ENCODE measurements around the gene RPS15.

Gene RPS15

DNA sequence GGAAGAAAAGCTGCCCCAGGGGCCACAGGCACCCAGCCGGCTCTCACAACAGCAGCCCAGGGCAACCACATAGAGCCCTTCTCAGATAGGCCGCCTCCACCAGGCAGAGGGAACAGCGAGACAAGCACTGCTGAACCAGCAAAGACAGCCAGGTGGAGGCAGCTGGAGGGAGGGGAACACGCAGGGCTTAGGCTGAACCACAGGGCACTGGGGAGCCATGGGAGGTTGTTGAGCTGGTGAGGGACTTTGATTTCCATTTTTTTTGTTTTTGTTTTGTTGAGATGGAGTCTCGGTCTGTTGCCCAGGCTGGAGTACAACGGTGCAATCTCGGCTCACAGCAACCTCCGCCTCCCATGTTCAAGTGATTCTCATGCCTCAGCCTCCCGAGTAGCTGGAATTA, 40.4 kb upstream of the RPS15 start:
- no peak for ATAC-seq (replicated peaks)
- H3K27me3 Mint-ChIP-seq: peaks cover 5% of the 10 kb centered on the region in 2 donors
- H3K27ac Mint-ChIP-seq: no peak overlapping the region
- peaks cover 14 to 26% of the 10 kb centered on the region in 2 donors for H3K36me3 Mint-ChIP-seq
- no peaks in the 10 kb centered on the region for H3K9me3 Mint-ChIP-seq
- H3K4me1 Mint-ChIP-seq: peaks cover 9 to 24% of the 10 kb centered on the region in 2 donors
- H3K4me3 Mint-ChIP-seq: peak overlapping the region in 1 of 2 donors; percentile 11
- DNase-seq: no peak

GRCh38 chr19:1399079-1399478, 39.1 kb upstream of the RPS15 start:
- H3K9me3 Mint-ChIP-seq: no peaks in the 10 kb centered on the region
- H3K36me3 Mint-ChIP-seq: peaks cover 12 to 18% of the 10 kb centered on the region in 2 donors
- peaks cover 13 to 32% of the 10 kb centered on the region in 2 donors for H3K4me1 Mint-ChIP-seq
- H3K4me3 Mint-ChIP-seq: peak overlapping the region in 1 of 2 donors; percentile 53
- ATAC-seq (replicated peaks) (no peak), DNase-seq (no peak)
- no peak overlapping the region for H3K27ac Mint-ChIP-seq
- peaks cover 6 to 13% of the 10 kb centered on the region in 2 donors for H3K27me3 Mint-ChIP-seq

- H3K27ac Mint-ChIP-seq: no peak overlapping the region
- H3K4me1 Mint-ChIP-seq: peaks cover 14 to 32% of the 10 kb centered on the region in 2 donors
- peaks cover 10 to 15% of the 10 kb centered on the region in 2 donors for H3K36me3 Mint-ChIP-seq
- DNase-seq (no peak), ATAC-seq (replicated peaks) (no peak)
- H3K9me3 Mint-ChIP-seq: no peaks in the 10 kb centered on the region
- no peak overlapping the region for H3K4me3 Mint-ChIP-seq
- peaks cover 9 to 13% of the 10 kb centered on the region in 2 donors for H3K27me3 Mint-ChIP-seq
Measured at GRCh38 chr19:1399745-1400144, 38.5 kb upstream of the RPS15 start.

- ATAC-seq (replicated peaks) (peak; percentile 42 to 45), DNase-seq (no peak)
- H3K9me3 Mint-ChIP-seq: no peaks in the 10 kb centered on the region
- H3K36me3 Mint-ChIP-seq: peaks cover 7 to 14% of the 10 kb centered on the region in 2 donors
- H3K4me1 Mint-ChIP-seq: peaks cover 14 to 32% of the 10 kb centered on the region in 2 donors
- no peak overlapping the region for H3K27ac Mint-ChIP-seq
- H3K4me3 Mint-ChIP-seq: peak overlapping the region; percentile 70 to 75
- peaks cover 9 to 13% of the 10 kb centered on the region in 2 donors for H3K27me3 Mint-ChIP-seq
Measured at GRCh38 chr19:1400281-1401137, 37.7 kb upstream of the RPS15 start.

- peak; percentile 63 to 74 for ATAC-seq (replicated peaks)
- H3K36me3 Mint-ChIP-seq: peaks cover 7 to 10% of the 10 kb centered on the region in 2 donors
- H3K9me3 Mint-ChIP-seq: no peaks in the 10 kb centered on the region
- DNase-seq: no peak
- no peak within 1 kb of the TSS for H3K27ac Mint-ChIP-seq
- H3K4me3 Mint-ChIP-seq: peak within 1 kb of the TSS; percentile 70 to 75
- H3K4me1 Mint-ChIP-seq: peaks cover 13 to 29% of the 10 kb centered on the region in 2 donors
- H3K27me3 Mint-ChIP-seq: peaks cover 9 to 13% of the 10 kb centered on the region in 2 donors
Measured at GRCh38 chr19:1401138-1401888, 36.9 kb upstream of the RPS15 start, which contains the start of gene GAMT. Gene GAMT, minus strand, starts transcription at chr19:1401542. Its CDS starts 66 bp downstream, at chr19:1401476.

GRCh38 chr19:1401889-1402217, 36.3 kb upstream of the RPS15 start:
- peaks cover 17 to 29% of the 10 kb centered on the region in 2 donors for H3K4me1 Mint-ChIP-seq
- H3K36me3 Mint-ChIP-seq: peaks cover 7 to 8% of the 10 kb centered on the region in 2 donors
- H3K9me3 Mint-ChIP-seq: no peaks in the 10 kb centered on the region
- H3K4me3 Mint-ChIP-seq: peak overlapping the region; percentile 37 to 39
- ATAC-seq (replicated peaks) (no peak), DNase-seq (no peak)
- H3K27me3 Mint-ChIP-seq: peaks cover 9 to 13% of the 10 kb centered on the region in 2 donors
- H3K27ac Mint-ChIP-seq: no peak overlapping the region

DNA sequence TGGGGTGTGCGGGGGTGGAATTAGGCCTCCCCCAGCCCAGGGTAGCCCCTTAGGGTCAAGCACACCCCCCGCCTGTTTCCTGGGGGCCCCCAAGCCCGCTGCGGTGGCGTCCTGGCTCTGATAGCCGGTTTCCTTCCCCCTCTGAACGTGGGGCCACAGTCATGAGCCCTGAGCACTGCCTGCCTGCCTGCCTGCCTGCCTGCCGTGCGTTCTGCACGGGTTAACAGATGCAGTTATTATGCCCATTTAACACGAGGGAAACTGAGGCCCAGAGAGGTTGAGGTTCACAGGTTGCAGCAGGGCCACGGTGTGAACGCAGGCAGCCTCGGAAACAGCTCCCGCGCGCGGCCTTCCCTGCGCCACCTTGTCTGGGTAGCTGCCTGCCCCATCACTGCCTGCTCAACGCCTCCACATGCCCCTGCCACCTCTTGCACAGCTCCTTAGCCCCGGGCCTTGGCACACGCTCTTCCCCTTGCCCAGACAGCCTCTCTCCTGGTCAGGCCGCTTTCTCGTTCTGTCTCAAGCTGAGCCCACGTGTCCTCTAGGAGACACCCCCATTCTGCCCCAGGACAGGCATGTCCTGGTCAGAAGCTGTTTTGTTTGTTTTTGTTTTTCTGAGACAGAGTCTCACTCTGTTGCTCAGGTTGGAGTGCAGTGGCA, 35.7 kb upstream of the RPS15 start:
- ATAC-seq (replicated peaks) (no peak), DNase-seq (no peak)
- H3K9me3 Mint-ChIP-seq: no peaks in the 10 kb centered on the region
- peaks cover 3 to 8% of the 10 kb centered on the region in 2 donors for H3K36me3 Mint-ChIP-seq
- peaks cover 9 to 13% of the 10 kb centered on the region in 2 donors for H3K27me3 Mint-ChIP-seq
- peak overlapping the region; percentile 60 to 70 for H3K4me3 Mint-ChIP-seq
- H3K27ac Mint-ChIP-seq: peak overlapping the region; percentile 60
- H3K4me1 Mint-ChIP-seq: peaks cover 17 to 29% of the 10 kb centered on the region in 2 donors

GRCh38 chr19:1406774-1407527, 31.2 kb upstream of the RPS15 start:
- H3K4me3 Mint-ChIP-seq: peak overlapping the region; percentile 81 to 84
- ATAC-seq (replicated peaks) (peak; percentile 83 to 87), DNase-seq (peak; percentile 100)
- peaks cover 16 to 23% of the 10 kb centered on the region in 2 donors for H3K36me3 Mint-ChIP-seq
- H3K27me3 Mint-ChIP-seq: peaks cover 9 to 13% of the 10 kb centered on the region in 2 donors
- peaks cover 41 to 55% of the 10 kb centered on the region in 2 donors for H3K4me1 Mint-ChIP-seq
- H3K9me3 Mint-ChIP-seq: no peaks in the 10 kb centered on the region
- peak overlapping the region; percentile 86 for H3K27ac Mint-ChIP-seq

DNA sequence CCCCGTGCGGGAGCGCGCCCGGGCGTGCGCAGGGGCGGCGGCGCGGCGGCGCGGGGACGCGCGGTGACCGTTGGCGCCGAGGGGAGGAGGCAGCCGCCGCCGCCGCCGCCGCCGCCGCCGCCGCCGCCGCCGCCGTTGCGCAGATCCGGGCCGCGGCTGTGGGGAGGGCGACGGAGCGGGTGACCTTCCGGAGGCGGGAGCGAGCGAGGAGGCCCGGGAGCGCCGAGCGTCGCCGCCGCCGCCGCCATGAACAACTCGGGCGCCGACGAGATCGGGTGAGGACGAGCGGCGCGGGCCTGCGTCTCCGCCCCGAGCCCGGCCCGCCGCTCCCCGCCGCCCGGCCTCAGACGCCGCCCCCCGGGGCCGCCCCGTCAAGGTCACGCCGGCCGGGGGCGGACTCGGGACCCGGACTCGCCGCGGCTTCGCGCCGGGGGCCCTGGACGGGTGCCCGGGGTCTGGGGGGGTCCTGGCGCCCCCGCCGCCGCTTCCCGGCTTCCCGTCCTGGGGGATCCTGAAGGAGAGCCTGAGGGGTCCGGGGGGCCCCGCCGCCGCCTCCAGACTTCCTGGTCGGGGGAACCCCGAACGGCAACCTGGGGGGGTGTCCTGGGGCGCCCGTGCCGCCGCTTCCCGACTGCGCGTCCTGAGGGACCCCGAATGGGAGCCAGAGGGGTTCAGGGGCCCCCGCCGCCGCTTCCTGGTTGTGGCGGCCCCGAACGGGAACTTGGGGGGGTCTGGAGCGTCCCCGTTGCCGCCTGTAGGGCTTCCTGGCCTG, 30.5 kb upstream of the RPS15 start, which contains the start of gene DAZAP1:
DAZAP1 (plus strand) TSS at position 59 of the 772 bp plus-strand sequence; CDS start at position 247, 188 bp downstream.
- H3K27ac Mint-ChIP-seq: peak within 1 kb of the TSS; percentile 86
- H3K4me3 Mint-ChIP-seq: peak within 1 kb of the TSS; percentile 92 to 94
- no peaks in the 10 kb centered on the region for H3K9me3 Mint-ChIP-seq
- peaks cover 39 to 54% of the 10 kb centered on the region in 2 donors for H3K4me1 Mint-ChIP-seq
- ATAC-seq (replicated peaks): peak; percentile 0 to 1
- H3K27me3 Mint-ChIP-seq: peaks cover 6 to 9% of the 10 kb centered on the region in 2 donors
- peak; percentile 37 for DNase-seq
- peaks cover 16 to 24% of the 10 kb centered on the region in 2 donors for H3K36me3 Mint-ChIP-seq

GRCh38 chr19:1408300-1409203, 29.6 kb upstream of the RPS15 start:
- peaks cover 21 to 26% of the 10 kb centered on the region in 2 donors for H3K36me3 Mint-ChIP-seq
- DNase-seq (peak; percentile 29), ATAC-seq (replicated peaks) (peak; percentile 20 to 23)
- peak overlapping the region; percentile 92 to 94 for H3K4me3 Mint-ChIP-seq
- peak overlapping the region; percentile 95 for H3K27ac Mint-ChIP-seq
- H3K27me3 Mint-ChIP-seq: peaks cover under 1 to 3% of the 10 kb centered on the region in 2 donors
- H3K9me3 Mint-ChIP-seq: no peaks in the 10 kb centered on the region
- peaks cover 39 to 54% of the 10 kb centered on the region in 2 donors for H3K4me1 Mint-ChIP-seq

GRCh38 chr19:1409204-1410005, 28.8 kb upstream of the RPS15 start:
- peak overlapping the region; percentile 92 to 94 for H3K4me3 Mint-ChIP-seq
- ATAC-seq (replicated peaks): no peak
- peak overlapping the region; percentile 95 for H3K27ac Mint-ChIP-seq
- peaks cover 39 to 56% of the 10 kb centered on the region in 2 donors for H3K4me1 Mint-ChIP-seq
- no peaks in the 10 kb centered on the region for H3K9me3 Mint-ChIP-seq
- no peak for DNase-seq
- H3K36me3 Mint-ChIP-seq: peaks cover 21 to 27% of the 10 kb centered on the region in 2 donors
- H3K27me3 Mint-ChIP-seq: peaks cover 0 to 2% of the 10 kb centered on the region in 2 donors

Data from stimulated activated naive B cell treated with anti-CD40 and anti-IgM and Interleukin-4, amounts not matched to agents 10 μg/mL and 1 μg/mL and 100 μg/mL, for 72 hours (primary cell).